IMR-90 (cell line): ENCODE data around the gene ETV4. TPM values are rescaled to one million over a fixed set of nuclear protein-coding genes. Genes with fewer than 3 reads are reported as not detected.
A peak's percentile ranks its signal among the peaks of the same experiment; 100 is the strongest.

Experiments used
- ATAC-seq: fragments of 200-7000 bp; cut with Tn5 transposase; 2 replicates; pipeline ENCODE4 v1.9.1; 2020; ENCODE audit warnings: low read depth, mild to moderate bottlenecking, moderate library complexity
- BruUV-seq: library from RNA; stranded (reverse); fragments of 400-500 nt; replicated peaks from 2 replicates; lab custom pipeline; 2021; lab: Mats Ljungman, UMichigan
- CTCF ChIA-PET: fragments of 300-600 bp; formaldehyde crosslinking; extraction: SDS; loops from one replicate; lab custom pipeline; 2021; ENCODE audit warnings: antibody characterized with exemption; lab: Yijun Ruan, JAX
- POLR2A ChIA-PET: fragments of 300-600 bp; sonication (Branson Sonifier 250); formaldehyde crosslinking; loops from one replicate; lab custom pipeline; 2022; ENCODE audit warnings: antibody characterized with exemption; ENCODE audit not compliant: unreplicated experiment; lab: Charles Lee
- DNase-seq: peaks from one replicate; pipeline ENCODE4 v3.0.0; 2013
- H2AFZ ChIP-seq: replicated peaks from 2 replicates; pipeline ENCODE3; 2013; ENCODE audit warnings: low read length, mild to moderate bottlenecking; ENCODE audit not compliant: poor library complexity
- H2AK5ac ChIP-seq: 2 replicates; pipeline ENCODE4 v1.6.1; 2013; ENCODE audit warnings: low read depth, low read length, inconsistent platforms
- H2AK9ac ChIP-seq: replicated peaks from 2 replicates; pipeline ENCODE3; 2013; ENCODE audit warnings: mild to moderate bottlenecking, low read depth, low read length, moderate library complexity; ENCODE audit not compliant: poor library complexity
- H2BK120ac ChIP-seq: 2 replicates; pipeline ENCODE4 v1.6.1; 2013; ENCODE audit warnings: low read depth, low read length, inconsistent platforms
- H2BK15ac ChIP-seq: 3 replicates; pipeline ENCODE4 v1.6.1; 2013; ENCODE audit warnings: low read depth, low read length, inconsistent platforms
- H2BK20ac ChIP-seq: 2 replicates; pipeline ENCODE4 v1.6.1; 2013; ENCODE audit warnings: low read depth, mild to moderate bottlenecking, inconsistent platforms, low read length, moderate library complexity
- H2BK5ac ChIP-seq: 2 replicates; pipeline ENCODE4 v1.6.1; 2013; ENCODE audit warnings: mild to moderate bottlenecking, low read depth, low read length, inconsistent platforms; ENCODE audit not compliant: poor library complexity, severe bottlenecking
- H3K14ac ChIP-seq: replicated peaks from 2 replicates; pipeline ENCODE4 v1.6.1; 2013; ENCODE audit warnings: low read depth, low read length, inconsistent platforms
- H3K18ac ChIP-seq: 2 replicates; pipeline ENCODE4 v1.6.1; 2013; ENCODE audit warnings: low read depth, low read length, control low read depth
- H3K23ac ChIP-seq: 2 replicates; pipeline ENCODE4 v1.6.1; 2013; ENCODE audit warnings: low read depth, low read length, inconsistent platforms
- H3K27ac ChIP-seq: 2 replicates; pipeline ENCODE4 v1.5.1; 2013; ENCODE audit warnings: mild to moderate bottlenecking, control low read depth, low read length; ENCODE audit not compliant: insufficient read depth
- H3K27me3 ChIP-seq: 2 replicates; pipeline ENCODE4 v1.6.1; 2013; ENCODE audit warnings: low read length; ENCODE audit not compliant: control insufficient read depth, insufficient read depth
- H3K36me3 ChIP-seq: 2 replicates; pipeline ENCODE4 v1.6.1; 2013; ENCODE audit warnings: low read length, mixed read lengths; ENCODE audit not compliant: control insufficient read depth, insufficient read depth
- H3K4ac ChIP-seq: 2 replicates; pipeline ENCODE4 v1.6.1; 2013; ENCODE audit warnings: low read depth, low read length, inconsistent platforms
- H3K4me1 ChIP-seq: 2 replicates; pipeline ENCODE4 v1.6.1; 2013; ENCODE audit warnings: low read length, mixed read lengths; ENCODE audit not compliant: control insufficient read depth, insufficient read depth
- H3K4me2 ChIP-seq: 2 replicates; pipeline ENCODE4 v1.6.1; 2013; ENCODE audit warnings: low read depth, mild to moderate bottlenecking, control low read depth, low read length, moderate library complexity
- H3K4me3 ChIP-seq: 2 replicates; pipeline ENCODE4 v1.5.1; 2013; ENCODE audit warnings: low read depth, mild to moderate bottlenecking, control low read depth, low read length, moderate library complexity; ENCODE audit not compliant: insufficient read depth
- H3K56ac ChIP-seq: 2 replicates; pipeline ENCODE4 v1.6.1; 2013; ENCODE audit warnings: low read length, inconsistent platforms; ENCODE audit not compliant: insufficient read depth; ENCODE audit errors: extremely low read depth
- H3K79me1 ChIP-seq, 2 experiments: 2 replicates each; pipeline ENCODE4 v1.6.1; 2013; ENCODE audit warnings: low read length in 2 of 2, inconsistent platforms in 1 of 2, low read depth in 1 of 2
- H3K9ac ChIP-seq: 2 replicates; pipeline ENCODE4 v1.6.1; 2013; ENCODE audit warnings: low read depth, low read length, control low read depth
- H3K9me1 ChIP-seq: 2 replicates; pipeline ENCODE4 v1.6.1; 2013; ENCODE audit warnings: low read length, inconsistent platforms; ENCODE audit not compliant: insufficient read depth
- H3K9me3 ChIP-seq: 2 replicates; pipeline ENCODE4 v1.6.1; 2013; ENCODE audit warnings: low read length; ENCODE audit not compliant: control insufficient read depth, insufficient read depth
- H4K20me1 ChIP-seq: 2 replicates; pipeline ENCODE4 v1.6.1; 2013; ENCODE audit warnings: low read length, inconsistent platforms; ENCODE audit not compliant: insufficient read depth
- H4K5ac ChIP-seq: 2 replicates; pipeline ENCODE4 v1.6.1; 2013; ENCODE audit warnings: mild to moderate bottlenecking, low read depth, low read length, control low read depth
- H4K8ac ChIP-seq, 2 experiments: 2 replicates each; pipeline ENCODE4 v1.6.1; 2013; ENCODE audit warnings: low read depth in 2 of 2, low read length in 2 of 2, control low read depth in 1 of 2, inconsistent platforms in 1 of 2
- H4K91ac ChIP-seq: 2 replicates; pipeline ENCODE4 v1.6.1; 2013; ENCODE audit warnings: low read depth, low read length, inconsistent platforms; ENCODE audit not compliant: insufficient read depth
- MAFK ChIP-seq: IDR thresholded peaks from 2 replicates; pipeline ENCODE4 v1.6.1; 2012; ENCODE audit warnings: low read depth, low read length, improper control_type of control experiment
- MAZ ChIP-seq: IDR thresholded peaks from 2 replicates; pipeline ENCODE4 v1.6.1; 2012; ENCODE audit warnings: low read depth, mild to moderate bottlenecking, low read length, improper control_type of control experiment, moderate library complexity, borderline replicate concordance
- NFE2L2 ChIP-seq: fragments of 150-350 bp; IDR thresholded peaks from 2 replicates; pipeline ENCODE4 v1.6.1; 2016; ENCODE audit warnings: low read depth, mild to moderate bottlenecking, low read length
- POLR2A ChIP-seq: IDR thresholded peaks from 2 replicates; pipeline ENCODE4 v1.6.1; 2012; ENCODE audit warnings: mild to moderate bottlenecking, low read depth, low read length
- RCOR1 ChIP-seq: IDR thresholded peaks from 2 replicates; pipeline ENCODE4 v1.6.1; 2012; ENCODE audit warnings: mild to moderate bottlenecking, low read length, improper control_type of control experiment; ENCODE audit not compliant: insufficient replicate concordance
- WGBS, 2 experiments: methylation state at CpG; one replicate each; pipeline versions ENCODE4 v1.1.5 to v1.1.7; 2013; ENCODE audit warnings: missing lambda C conversion rate in 2 of 2; ENCODE audit not compliant: insufficient read length in 1 of 2; ENCODE audit errors: extremely low coverage in 2 of 2; 5-methylcytosine and 5-hydroxymethylcytosine counted together
- dilution Hi-C: fragments of 300-500 bp; cut with HindIII; formaldehyde crosslinking; loops from one replicate; pipeline ENCODE4 v1.14.3; 2018; ENCODE audit warnings: low sequenced_read_pairs; ENCODE audit not compliant: unreplicated experiment
- in situ Hi-C: fragments of 300-500 bp; cut with MboI; formaldehyde crosslinking; loops from 3 replicates; pipeline ENCODE4 v1.14.3; 2019; ENCODE audit warnings: low sequenced_read_pairs, inconsistent platforms, mixed read lengths
- intact Hi-C: fragments of 100-400 bp; cut with micrococcal nuclease; formaldehyde crosslinking; loops from 2 replicates; pipeline ENCODE4 v1.10.0; 2022
- polyA plus RNA-seq, 3 experiments: library from polyadenylated mRNA; depleted of rRNA; stranded (reverse); fragments of >200 nt; gene quantifications; 2 replicates each; pipeline ENCODE4 v1.2.3, GENCODE V29; 2012; ENCODE audit warnings: low replicate concordance in 1 of 3
- total RNA-seq: library from RNA; depleted of rRNA; stranded (reverse); fragments of >200 nt; gene quantifications from 2 replicates; pipeline ENCODE4 v1.2.3, GENCODE V29; 2012

The ETV4 gene
- total and polyA plus RNA-seq, 2 of the 4 experiments (the other 2 are of a cell fraction): 4.3 to 13.2 TPM

- H3K9me3 ChIP-seq: no peaks in the 10 kb centered on the region
- CTCF ChIA-PET: interaction anchor here (8.7 kb wide), 1 partner anchor 95 kb away, joined by 82 read pairs; no protein-coding TSS in a partner anchor
- no peaks in the 10 kb centered on the region for H3K27me3 ChIP-seq
- no peak overlapping the region for H3K4me2 ChIP-seq
- no CpG with 5 or more reads among the region's 1 CpG for WGBS, 2 experiments
- dilution Hi-C loops: no loop called here
- peak overlapping the region; percentile 92; the same call in 2 of the 3 replicates for H2BK15ac ChIP-seq
- H2BK20ac ChIP-seq: peak overlapping the region; percentile 98
- intact Hi-C loops: loop anchor here (2.0 kb wide), 1 partner anchor 182 kb away; no protein-coding TSS in a partner anchor
- peak overlapping the region; percentile 47; the same call in 1 of the 2 replicates for H3K18ac ChIP-seq
- no peak for DNase-seq
- peak overlapping the region; percentile 90 for H3K14ac ChIP-seq
- H4K20me1 ChIP-seq: no peaks in the 10 kb centered on the region
- H3K9me1 ChIP-seq: peaks cover 15% of the 10 kb centered on the region
- peak overlapping the region; percentile 79 for H3K4ac ChIP-seq
- H2BK5ac ChIP-seq: peak overlapping the region; percentile 83
- POLR2A ChIA-PET: interaction anchor here (1.9 kb wide), 1 partner anchor 95 kb away, joined by 6 read pairs; no protein-coding TSS in a partner anchor
- no peak overlapping the region for H3K4me3 ChIP-seq
- peak overlapping the region; percentile 19; the same call in 1 of the 2 replicates for H3K9ac ChIP-seq
- no peak overlapping the region; the same call in 1 of the 2 replicates for H3K27ac ChIP-seq
- no peaks in the 10 kb centered on the region for H3K36me3 ChIP-seq
- no peaks in the 10 kb centered on the region for H3K79me1 ChIP-seq
- no peak for ATAC-seq
- BruUV-seq: no TSS peak
- peak overlapping the region; percentile 89 for H2AK9ac ChIP-seq
- H4K91ac ChIP-seq: peak overlapping the region; percentile 88
- peak overlapping the region; percentile 55; the same call in 1 of the 2 replicates for H3K23ac ChIP-seq
- in situ Hi-C loops: loop anchor here (5.0 kb wide), 2 partner anchors 94 to 174 kb away; no protein-coding TSS in a partner anchor
- H3K4me1 ChIP-seq: peaks cover 14% of the 10 kb centered on the region
- TF ChIP-seq MAFK: no peak
- no peak for TF ChIP-seq MAZ
- no peak for TF ChIP-seq NFE2L2
- no peak for TF ChIP-seq RCOR1
- no peak for TF ChIP-seq POLR2A
- peak overlapping the region; percentile 73 for H2AFZ ChIP-seq
- peak overlapping the region; percentile 45 for H3K56ac ChIP-seq
- peak overlapping the region; percentile 75 to 91; a peak in 3 of 4 replicates for H4K8ac ChIP-seq
- H4K5ac ChIP-seq: peak overlapping the region; percentile 24; the same call in 1 of the 2 replicates
- peak overlapping the region; percentile 93 for H2AK5ac ChIP-seq
- H2BK120ac ChIP-seq: peak overlapping the region; percentile 95
Measured at GRCh38 chr17:43578404-43578698, 32.2 kb upstream of the ETV4 start.
